Measurements from ENCODE around the gene NUDT13.

DNA sequence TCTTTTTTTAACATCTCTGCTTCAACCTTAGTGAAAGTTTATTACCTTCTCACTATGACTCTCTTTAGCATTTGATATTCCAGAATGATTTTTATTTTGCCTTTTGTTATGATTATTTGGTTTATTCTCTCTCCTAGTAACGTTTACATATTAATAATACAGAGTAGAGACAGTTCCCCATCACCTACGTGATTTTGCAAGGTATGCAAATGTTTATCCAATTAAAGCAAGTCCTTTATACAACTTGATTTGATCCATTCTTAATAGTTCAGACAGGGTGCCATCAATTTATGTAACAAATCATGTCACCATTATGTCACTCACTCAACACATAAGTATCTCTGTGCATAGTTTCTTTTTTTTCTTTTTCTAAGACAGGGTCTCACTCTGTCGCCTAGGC is 31.3 kb downstream of the NUDT13 start:
- TF ChIP-seq, protein P1, sequence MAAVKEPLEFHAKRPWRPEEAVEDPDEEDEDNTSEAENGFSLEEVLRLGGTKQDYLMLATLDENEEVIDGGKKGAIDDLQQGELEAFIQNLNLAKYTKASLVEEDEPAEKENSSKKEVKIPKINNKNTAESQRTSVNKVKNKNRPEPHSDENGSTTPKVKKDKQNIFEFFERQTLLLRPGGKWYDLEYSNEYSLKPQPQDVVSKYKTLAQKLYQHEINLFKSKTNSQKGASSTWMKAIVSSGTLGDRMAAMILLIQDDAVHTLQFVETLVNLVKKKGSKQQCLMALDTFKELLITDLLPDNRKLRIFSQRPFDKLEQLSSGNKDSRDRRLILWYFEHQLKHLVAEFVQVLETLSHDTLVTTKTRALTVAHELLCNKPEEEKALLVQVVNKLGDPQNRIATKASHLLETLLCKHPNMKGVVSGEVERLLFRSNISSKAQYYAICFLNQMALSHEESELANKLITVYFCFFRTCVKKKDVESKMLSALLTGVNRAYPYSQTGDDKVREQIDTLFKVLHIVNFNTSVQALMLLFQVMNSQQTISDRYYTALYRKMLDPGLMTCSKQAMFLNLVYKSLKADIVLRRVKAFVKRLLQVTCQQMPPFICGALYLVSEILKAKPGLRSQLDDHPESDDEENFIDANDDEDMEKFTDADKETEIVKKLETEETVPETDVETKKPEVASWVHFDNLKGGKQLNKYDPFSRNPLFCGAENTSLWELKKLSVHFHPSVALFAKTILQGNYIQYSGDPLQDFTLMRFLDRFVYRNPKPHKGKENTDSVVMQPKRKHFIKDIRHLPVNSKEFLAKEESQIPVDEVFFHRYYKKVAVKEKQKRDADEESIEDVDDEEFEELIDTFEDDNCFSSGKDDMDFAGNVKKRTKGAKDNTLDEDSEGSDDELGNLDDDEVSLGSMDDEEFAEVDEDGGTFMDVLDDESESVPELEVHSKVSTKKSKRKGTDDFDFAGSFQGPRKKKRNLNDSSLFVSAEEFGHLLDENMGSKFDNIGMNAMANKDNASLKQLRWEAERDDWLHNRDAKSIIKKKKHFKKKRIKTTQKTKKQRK (IDR thresholded peaks at IDR 0.05; ENCODE audit: borderline replicate concordance, low read depth, low read length), result no peak
- TF ChIP-seq NFIC (IDR thresholded peaks at IDR 0.05) (no peak), SREBF2 (CRISPR knock-in tag; IDR thresholded peaks at IDR 0.05) (no peak), GABPA (tag; conservative IDR thresholded peaks at IDR 0.05; ENCODE audit: low read depth) (no peak), MYC (IDR thresholded peaks at IDR 0.05; ENCODE audit: low read depth, low read length) (no peak), MYC (CRISPR knock-in tag; IDR thresholded peaks at IDR 0.05; ENCODE audit: borderline replicate concordance, low read depth) (no peak), ZNF140 (CRISPR knock-in tag; IDR thresholded peaks at IDR 0.05) (no peak), EP300 (IDR thresholded peaks at IDR 0.05; ENCODE audit: low read length) (no peak)
- TF ChIP-seq, protein P2, sequence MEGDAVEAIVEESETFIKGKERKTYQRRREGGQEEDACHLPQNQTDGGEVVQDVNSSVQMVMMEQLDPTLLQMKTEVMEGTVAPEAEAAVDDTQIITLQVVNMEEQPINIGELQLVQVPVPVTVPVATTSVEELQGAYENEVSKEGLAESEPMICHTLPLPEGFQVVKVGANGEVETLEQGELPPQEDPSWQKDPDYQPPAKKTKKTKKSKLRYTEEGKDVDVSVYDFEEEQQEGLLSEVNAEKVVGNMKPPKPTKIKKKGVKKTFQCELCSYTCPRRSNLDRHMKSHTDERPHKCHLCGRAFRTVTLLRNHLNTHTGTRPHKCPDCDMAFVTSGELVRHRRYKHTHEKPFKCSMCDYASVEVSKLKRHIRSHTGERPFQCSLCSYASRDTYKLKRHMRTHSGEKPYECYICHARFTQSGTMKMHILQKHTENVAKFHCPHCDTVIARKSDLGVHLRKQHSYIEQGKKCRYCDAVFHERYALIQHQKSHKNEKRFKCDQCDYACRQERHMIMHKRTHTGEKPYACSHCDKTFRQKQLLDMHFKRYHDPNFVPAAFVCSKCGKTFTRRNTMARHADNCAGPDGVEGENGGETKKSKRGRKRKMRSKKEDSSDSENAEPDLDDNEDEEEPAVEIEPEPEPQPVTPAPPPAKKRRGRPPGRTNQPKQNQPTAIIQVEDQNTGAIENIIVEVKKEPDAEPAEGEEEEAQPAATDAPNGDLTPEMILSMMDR (IDR thresholded peaks at IDR 0.05 in 2 of 3, conservative IDR thresholded peaks at IDR 0.05 in 1 of 3; ENCODE audit: insufficient read depth in 2 of 3, low read depth in 1 of 3, low read length in 3 of 3), result no peak
- TF ChIP-seq, protein P3, sequence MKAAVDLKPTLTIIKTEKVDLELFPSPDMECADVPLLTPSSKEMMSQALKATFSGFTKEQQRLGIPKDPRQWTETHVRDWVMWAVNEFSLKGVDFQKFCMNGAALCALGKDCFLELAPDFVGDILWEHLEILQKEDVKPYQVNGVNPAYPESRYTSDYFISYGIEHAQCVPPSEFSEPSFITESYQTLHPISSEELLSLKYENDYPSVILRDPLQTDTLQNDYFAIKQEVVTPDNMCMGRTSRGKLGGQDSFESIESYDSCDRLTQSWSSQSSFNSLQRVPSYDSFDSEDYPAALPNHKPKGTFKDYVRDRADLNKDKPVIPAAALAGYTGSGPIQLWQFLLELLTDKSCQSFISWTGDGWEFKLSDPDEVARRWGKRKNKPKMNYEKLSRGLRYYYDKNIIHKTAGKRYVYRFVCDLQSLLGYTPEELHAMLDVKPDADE (conservative IDR thresholded peaks at IDR 0.05; ENCODE audit: control insufficient read depth, low read depth, low read length), result no peak

All from K562 (cell line).